B cell (primary cell): ENCODE measurements around the gene NT5M. TPM values are rescaled to one million over a fixed set of nuclear protein-coding genes. Genes with fewer than 3 reads are reported as not detected.

ENCODE experiments used
- ATAC-seq: fragments of 200-7000 bp; cut with Tn5 transposase; one replicate; pipeline ENCODE4 v1.10.0; 2021; ENCODE audit warnings: low read depth, mild to moderate bottlenecking, moderate number of reproducible peaks, moderate library complexity
- CTCF ChIA-PET: fragments of 350-600 bp; sonication (Branson Sonifier 250); formaldehyde crosslinking; loops from one replicate; lab custom pipeline; 2021; ENCODE audit warnings: antibody characterized with exemption, inconsistent platforms; lab: Charles Lee
- POLR2A ChIA-PET: fragments of 350-600 bp; sonication (Branson Sonifier 250); formaldehyde crosslinking; loops from one replicate; lab custom pipeline; 2021; ENCODE audit warnings: antibody characterized with exemption; lab: Charles Lee
- DNase-seq: peaks from one replicate; pipeline ENCODE4 v3.0.0; 2013
- H2AFZ ChIP-seq: 2 replicates; pipeline ENCODE4 v1.6.1; 2012; ENCODE audit warnings: mild to moderate bottlenecking, low read depth, low read length; ENCODE audit not compliant: insufficient read depth, poor library complexity, severe bottlenecking
- H3K27ac ChIP-seq, 2 donors: 1 replicate in 1 of 2; 2 replicates in 1 of 2; pipeline ENCODE4 v1.5.1; 2012 to 2013; ENCODE audit warnings: low read length in 2 of 2, mild to moderate bottlenecking in 2 of 2, moderate library complexity in 1 of 2
- H3K27me3 ChIP-seq, 4 experiments: fragments of 200-600 bp in 1 of 4; sonication (generic) in 1 of 4; replicated peaks in 1 of 4; 1 replicate in 2 of 4; 2 replicates in 2 of 4; pipeline versions ENCODE4 v1.6.1 to v1.7.0; 2013 to 2016; ENCODE audit warnings: low read length in 3 of 4, mild to moderate bottlenecking in 2 of 4, mixed read lengths in 1 of 4, moderate library complexity in 1 of 4; ENCODE audit not compliant: insufficient read depth in 4 of 4, control insufficient read depth in 3 of 4; ENCODE audit errors: control extremely low read depth in 1 of 4
- H3K36me3 ChIP-seq, 2 experiments: replicated peaks in 1 of 2; 1 replicate in 1 of 2; 2 replicates in 1 of 2; pipeline versions ENCODE4 v1.6.1 to v1.7.1; 2013; ENCODE audit warnings: low read length in 1 of 2; ENCODE audit not compliant: insufficient read depth in 2 of 2, control insufficient read depth in 1 of 2; ENCODE audit errors: control extremely low read depth in 1 of 2, extremely low read depth in 1 of 2
- H3K4me1 ChIP-seq, 2 donors: fragments of 200-600 bp in 1 of 2; sonication (generic) in 1 of 2; 1 replicate in 1 of 2; 2 replicates in 1 of 2; pipeline versions ENCODE4 v1.5.1 to v1.6.1; 2013 to 2017; ENCODE audit warnings: low read length in 2 of 2; ENCODE audit not compliant: control insufficient read depth in 2 of 2, insufficient read depth in 2 of 2
- H3K4me2 ChIP-seq: replicated peaks from 2 replicates; pipeline ENCODE3; 2012; ENCODE audit warnings: mild to moderate bottlenecking, low read depth, low read length; ENCODE audit not compliant: poor library complexity, severe bottlenecking
- H3K4me3 ChIP-seq, 5 experiments: fragments of 200-600 bp in 1 of 5; sonication (generic) in 1 of 5; 1 replicate in 3 of 5; 2 replicates in 2 of 5; pipeline versions ENCODE4 v1.5.1 to v1.7.0; 2011 to 2016; ENCODE audit warnings: low read length in 4 of 5, mild to moderate bottlenecking in 4 of 5, low read depth in 2 of 5, control low read depth in 1 of 5, moderate library complexity in 1 of 5; ENCODE audit not compliant: insufficient read depth in 1 of 5; ENCODE audit errors: control extremely low read depth in 1 of 5, extremely low read depth in 1 of 5
- H3K79me2 ChIP-seq: fragments of 200-600 bp; sonication (generic); one replicate; pipeline ENCODE4 v1.6.0; 2016; ENCODE audit warnings: low read length; ENCODE audit not compliant: control insufficient read depth, insufficient read depth
- H3K9ac ChIP-seq: fragments of 200-600 bp; sonication (generic); 2 replicates; pipeline ENCODE4 v1.6.1; 2017; ENCODE audit warnings: mild to moderate bottlenecking, low read length, moderate library complexity
- H3K9me3 ChIP-seq, 3 donors: one replicate each; pipeline versions ENCODE4 v1.6.1 to v1.7.1; 2013; ENCODE audit warnings: low read length in 2 of 3; ENCODE audit not compliant: control insufficient read depth in 2 of 3, insufficient read depth in 1 of 3; ENCODE audit errors: control extremely low read depth in 1 of 3
- H4K20me1 ChIP-seq: 2 replicates; pipeline ENCODE4 v1.6.0; 2012; ENCODE audit warnings: mild to moderate bottlenecking, low read length; ENCODE audit not compliant: insufficient read depth, control insufficient read depth, poor library complexity, severe bottlenecking
- H3K27ac Mint-ChIP-seq: one replicate; pipeline ENCODE4 v1.8.0; 2021; ENCODE audit warnings: mixed read lengths
- H3K27me3 Mint-ChIP-seq: one replicate; pipeline ENCODE4 v1.8.0; 2021; ENCODE audit warnings: mixed read lengths
- H3K4me1 Mint-ChIP-seq: one replicate; pipeline ENCODE4 v1.8.0; 2021; ENCODE audit warnings: mixed read lengths
- H3K4me3 Mint-ChIP-seq: one replicate; pipeline ENCODE4 v1.8.0; 2021; ENCODE audit warnings: mixed read lengths
- H3K9me3 Mint-ChIP-seq: one replicate; pipeline ENCODE4 v1.8.0; 2022; ENCODE audit warnings: mixed read lengths; ENCODE audit not compliant: insufficient read depth
- EZH2 ChIP-seq: IDR thresholded peaks from 2 replicates; pipeline ENCODE4 v1.6.1; 2012; ENCODE audit warnings: borderline replicate concordance, low read depth, mild to moderate bottlenecking, moderate library complexity, low read length; ENCODE audit not compliant: insufficient read depth, poor library complexity, severe bottlenecking
- WGBS: methylation state at CpG from one replicate; pipeline ENCODE4 v1.1.5; 2013; ENCODE audit warnings: missing lambda C conversion rate; ENCODE audit not compliant: insufficient coverage; 5-methylcytosine and 5-hydroxymethylcytosine counted together
- intact Hi-C: fragments of 100-400 bp; cut with micrococcal nuclease; formaldehyde crosslinking; loops from one replicate; pipeline ENCODE4 v1.10.0; 2022
- polyA plus RNA-seq: library from polyadenylated mRNA; depleted of rRNA; stranded (reverse); fragments of >200 nt; gene quantifications from 2 replicates; pipeline ENCODE4 v1.2.3, GENCODE V29; 2012
- total RNA-seq, 2 donors: library from RNA; stranded (reverse); fragments of 120-200 nt in 1 of 2; gene quantifications; 1 replicate in 1 of 2; 2 replicates in 1 of 2; pipeline versions ENCODE4 v1.2.3 to v1.2.4, GENCODE V29; 2013 to 2022
- TF ChIP-seq, protein P1 (sequence below): fragments of 200-600 bp; IDR thresholded peaks from one replicate; pipeline ENCODE4 v1.8.0; 2022; ENCODE audit warnings: antibody characterized with exemption, mild to moderate bottlenecking

Gene NT5M
- total and polyA plus RNA-seq, 2 donors (not counting 1 experiment from before 2014, with no cell fraction given): 0.40 to 0.47 TPM

DNA sequence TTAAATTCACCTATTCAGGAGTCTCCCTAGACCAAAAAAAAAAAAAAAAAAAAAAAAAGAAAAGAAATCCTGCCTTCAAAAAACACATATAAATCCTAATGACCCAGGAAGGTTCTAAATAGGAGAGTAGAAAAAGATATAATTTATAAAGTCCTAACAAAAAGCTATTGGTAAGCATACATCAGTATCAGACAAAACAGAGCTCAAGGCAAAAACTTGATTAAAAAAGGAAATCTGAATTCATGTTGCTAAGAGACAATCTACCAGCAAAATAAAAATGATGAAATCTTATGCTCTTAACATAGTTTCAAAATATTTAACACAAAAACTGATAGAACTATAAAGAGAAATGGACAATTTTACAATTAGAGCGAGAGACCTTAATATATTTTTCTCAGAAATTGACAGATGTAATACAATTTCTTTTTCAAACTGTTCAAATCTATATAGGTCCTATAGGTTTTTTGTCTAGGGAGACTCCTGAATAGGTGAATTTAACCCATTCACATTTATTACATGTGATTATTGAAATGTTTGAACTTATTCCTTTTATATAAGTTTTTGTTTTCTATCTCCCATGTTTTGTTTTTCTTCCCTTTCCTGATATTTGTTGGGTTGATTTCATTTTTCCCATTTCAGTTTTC, 57.0 kb downstream of the NT5M start:
- Histone ChIP-seq H3K9me3 (peaks cover 0 to 6% (median 0%) of the 10 kb centered on the region in 3 donors), H3K4me3 (no peak overlapping the region), H3K27ac (no peak overlapping the region), H3K9ac (no peak overlapping the region), H4K20me1 (no peaks in the 10 kb centered on the region), H3K79me2 (no peaks in the 10 kb centered on the region), H3K27me3 (peaks cover 0 to 11% (median 0%) of the 10 kb centered on the region in 4 experiments), H3K4me1 (peaks cover under 1% of the 10 kb centered on the region in 2 donors), H2AFZ (no peak overlapping the region), H3K36me3 (no peaks in the 10 kb centered on the region), H3K4me2 (no peak overlapping the region)
- no peak overlapping the region for H3K4me3 Mint-ChIP-seq
- no peak for DNase-seq
- H3K27me3 Mint-ChIP-seq: peaks cover 8% of the 10 kb centered on the region
- no peaks in the 10 kb centered on the region for H3K4me1 Mint-ChIP-seq
- intact Hi-C loops: no loop called here
- H3K27ac Mint-ChIP-seq: no peak overlapping the region
- ChIA-PET CTCF (interaction anchor here (1.0 to 2.8 kb wide), 3 partner anchors 81 to 282 kb away, joined by 3 to 18 read pairs (median 6); no protein-coding TSS in a partner anchor), POLR2A (no interaction called here)
- peaks cover 3% of the 10 kb centered on the region for H3K9me3 Mint-ChIP-seq
- TF ChIP-seq, protein P1, sequence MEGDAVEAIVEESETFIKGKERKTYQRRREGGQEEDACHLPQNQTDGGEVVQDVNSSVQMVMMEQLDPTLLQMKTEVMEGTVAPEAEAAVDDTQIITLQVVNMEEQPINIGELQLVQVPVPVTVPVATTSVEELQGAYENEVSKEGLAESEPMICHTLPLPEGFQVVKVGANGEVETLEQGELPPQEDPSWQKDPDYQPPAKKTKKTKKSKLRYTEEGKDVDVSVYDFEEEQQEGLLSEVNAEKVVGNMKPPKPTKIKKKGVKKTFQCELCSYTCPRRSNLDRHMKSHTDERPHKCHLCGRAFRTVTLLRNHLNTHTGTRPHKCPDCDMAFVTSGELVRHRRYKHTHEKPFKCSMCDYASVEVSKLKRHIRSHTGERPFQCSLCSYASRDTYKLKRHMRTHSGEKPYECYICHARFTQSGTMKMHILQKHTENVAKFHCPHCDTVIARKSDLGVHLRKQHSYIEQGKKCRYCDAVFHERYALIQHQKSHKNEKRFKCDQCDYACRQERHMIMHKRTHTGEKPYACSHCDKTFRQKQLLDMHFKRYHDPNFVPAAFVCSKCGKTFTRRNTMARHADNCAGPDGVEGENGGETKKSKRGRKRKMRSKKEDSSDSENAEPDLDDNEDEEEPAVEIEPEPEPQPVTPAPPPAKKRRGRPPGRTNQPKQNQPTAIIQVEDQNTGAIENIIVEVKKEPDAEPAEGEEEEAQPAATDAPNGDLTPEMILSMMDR: no peak
- no peak for TF ChIP-seq EZH2
- WGBS: no CpG with 5 or more reads among the region's 1 CpG
- ATAC-seq: no peak

DNA sequence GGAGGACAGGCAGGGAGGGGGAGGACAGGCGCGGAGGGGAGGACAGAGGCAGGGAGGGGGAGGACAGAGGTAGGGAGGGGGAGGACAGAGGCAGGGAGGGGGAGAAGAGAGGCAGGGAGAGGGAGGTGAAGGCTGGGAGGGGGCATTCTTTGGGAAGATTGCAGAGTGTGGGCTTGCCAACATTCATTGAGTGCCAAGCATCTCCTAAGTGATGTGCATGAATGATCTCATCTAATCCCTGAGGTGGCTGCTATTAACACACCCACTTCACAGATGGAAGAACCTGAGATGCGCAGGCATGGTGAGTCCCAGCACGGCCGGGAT, 58.3 kb downstream of the NT5M start:
- CTCF ChIA-PET: no interaction called here

More for the DNA sequence above, 58.3 kb downstream of the NT5M start:
- TF ChIP-seq, protein P1: no peak
- no peak for TF ChIP-seq EZH2
- WGBS: 91% methylated on average over 5 of the region's 5 CpGs
- Histone ChIP-seq H3K79me2 (no peaks in the 10 kb centered on the region), H3K27ac (no peak overlapping the region), H4K20me1 (no peaks in the 10 kb centered on the region), H3K36me3 (no peaks in the 10 kb centered on the region), H3K9me3 (peaks cover 0 to 13% (median 0%) of the 10 kb centered on the region in 3 donors), H2AFZ (no peak overlapping the region), H3K4me3 (no peak overlapping the region), H3K4me2 (no peak overlapping the region), H3K27me3 (peaks cover 0 to 11% (median 0%) of the 10 kb centered on the region in 4 experiments), H3K9ac (no peak overlapping the region), H3K4me1 (no peaks in the 10 kb centered on the region)
- intact Hi-C loops: no loop called here
- no peak for DNase-seq
- no peak overlapping the region for H3K27ac Mint-ChIP-seq
- peaks cover 3% of the 10 kb centered on the region for H3K9me3 Mint-ChIP-seq
- H3K4me3 Mint-ChIP-seq: no peak overlapping the region
- H3K27me3 Mint-ChIP-seq: peaks cover 11% of the 10 kb centered on the region
- H3K4me1 Mint-ChIP-seq: no peaks in the 10 kb centered on the region
- POLR2A ChIA-PET: no interaction called here
- ATAC-seq: no peak
